CD4-positive, alpha-beta T cell treated with Interleukin-15 for 1 hour (primary cell): ENCODE measurements around the gene HOXA1.

ENCODE experiments used
- DNase-seq: peaks from one replicate; pipeline ENCODE4 v3.0.0-alpha.2; 2020

HOXA1 gene

GRCh38 chr7:27131390-27131819 is 35.6 kb upstream of the HOXA1 start:
- no peak for DNase-seq

- DNase-seq: peak; percentile 87
Observed at GRCh38 chr7:27130540-27131389, 35.0 kb upstream of the HOXA1 start, which contains the start of gene HOXA4. HOXA4 (minus strand) TSS chr7:27130757; CDS start chr7:27130733, 24 bp downstream.

DNA sequence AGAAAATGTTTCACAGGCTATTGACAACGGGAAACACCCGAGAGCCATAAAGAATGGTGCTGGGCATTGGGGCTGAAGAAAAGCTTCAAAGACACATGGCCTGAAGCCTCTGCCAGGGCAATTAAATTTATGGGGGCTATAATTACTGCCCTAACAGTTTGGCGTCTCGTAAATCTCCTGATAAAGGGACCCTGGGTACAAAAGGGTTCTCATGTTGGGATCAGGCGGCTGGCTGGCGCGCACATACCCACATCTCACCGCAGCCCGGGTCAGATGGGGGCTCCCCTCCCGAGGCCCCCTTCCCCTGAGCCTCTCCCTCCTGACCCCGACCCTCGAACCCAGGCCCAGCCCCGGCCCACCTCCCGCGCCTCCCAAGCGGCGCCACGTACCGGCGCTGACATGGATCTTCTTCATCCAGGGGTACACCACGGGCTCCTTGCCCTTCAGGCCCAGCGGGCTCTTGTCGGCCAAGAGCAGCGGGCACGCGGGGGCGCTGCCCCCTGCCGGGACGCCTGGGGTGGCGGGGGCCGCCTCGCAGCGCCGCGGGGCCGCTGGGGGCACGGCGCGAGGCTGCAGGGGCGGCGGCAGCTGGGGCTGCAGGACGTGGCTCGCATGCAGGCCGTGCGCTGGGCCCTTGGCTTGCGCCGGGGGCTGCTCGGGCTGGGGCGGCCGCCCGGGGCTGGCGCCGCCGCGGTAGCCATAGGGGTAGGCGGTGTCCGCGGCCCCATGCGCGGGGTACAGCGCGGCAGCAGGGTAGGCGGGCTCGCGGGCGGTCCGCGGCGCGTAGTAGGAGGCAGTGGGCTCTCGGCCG is 34.1 kb upstream of the HOXA1 start:
- no peak for DNase-seq

DNA sequence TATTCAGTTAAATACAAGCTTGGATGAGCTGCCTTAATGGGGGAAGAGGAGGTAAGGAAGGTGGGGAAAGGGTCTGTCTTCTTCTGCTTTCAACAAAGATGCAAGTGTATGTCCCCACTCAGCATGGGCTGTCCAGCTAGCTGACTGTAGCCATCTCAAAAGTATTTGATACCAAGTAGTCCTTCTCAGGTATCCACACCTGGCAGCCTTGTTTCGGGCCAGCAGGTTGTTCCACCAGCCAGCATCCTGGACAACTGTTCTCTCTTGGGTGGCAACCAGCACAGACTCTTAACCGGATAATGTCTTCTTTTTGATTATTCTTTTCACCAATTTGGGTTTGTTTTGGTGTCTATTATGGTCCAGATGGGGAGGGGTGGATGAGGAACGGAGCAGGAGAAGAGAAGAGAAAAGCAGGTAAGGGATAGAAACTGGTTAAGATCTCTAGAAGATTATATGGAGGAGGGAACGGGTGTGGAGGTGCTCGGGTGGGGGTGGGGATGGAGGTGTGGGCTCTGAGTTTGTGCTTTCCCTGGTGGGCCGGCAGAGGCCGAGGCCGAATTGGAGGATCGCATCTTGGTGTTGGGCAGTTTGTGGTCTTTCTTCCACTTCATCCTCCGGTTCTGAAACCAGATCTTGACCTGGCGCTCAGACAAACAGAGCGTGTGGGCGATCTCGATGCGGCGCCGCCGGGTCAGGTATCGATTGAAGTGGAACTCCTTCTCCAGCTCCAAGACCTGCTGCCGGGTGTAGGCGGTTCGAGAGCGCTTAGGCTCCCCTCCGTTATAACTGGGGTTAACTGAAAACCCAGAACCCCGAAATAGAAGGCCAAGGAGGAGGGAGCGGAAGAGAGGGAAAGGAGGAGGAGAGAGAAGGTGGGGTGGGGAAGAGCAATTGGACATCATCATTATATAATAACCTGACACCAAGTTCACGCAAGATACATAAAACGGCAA is 33.3 kb upstream of the HOXA1 start:
- no peak for DNase-seq

GRCh38 chr7:27128034-27128433 is 32.2 kb upstream of the HOXA1 start:
- DNase-seq: no peak

- no peak for DNase-seq
Observed at GRCh38 chr7:27126596-27127327, 31.0 kb upstream of the HOXA1 start.

GRCh38 chr7:27125986-27126394 is 30.2 kb upstream of the HOXA1 start:
- no peak for DNase-seq

- DNase-seq: no peak
Observed at GRCh38 chr7:27124902-27125689, 29.3 kb upstream of the HOXA1 start.

- no peak for DNase-seq
Observed at GRCh38 chr7:27124096-27124901, 28.5 kb upstream of the HOXA1 start.

DNA sequence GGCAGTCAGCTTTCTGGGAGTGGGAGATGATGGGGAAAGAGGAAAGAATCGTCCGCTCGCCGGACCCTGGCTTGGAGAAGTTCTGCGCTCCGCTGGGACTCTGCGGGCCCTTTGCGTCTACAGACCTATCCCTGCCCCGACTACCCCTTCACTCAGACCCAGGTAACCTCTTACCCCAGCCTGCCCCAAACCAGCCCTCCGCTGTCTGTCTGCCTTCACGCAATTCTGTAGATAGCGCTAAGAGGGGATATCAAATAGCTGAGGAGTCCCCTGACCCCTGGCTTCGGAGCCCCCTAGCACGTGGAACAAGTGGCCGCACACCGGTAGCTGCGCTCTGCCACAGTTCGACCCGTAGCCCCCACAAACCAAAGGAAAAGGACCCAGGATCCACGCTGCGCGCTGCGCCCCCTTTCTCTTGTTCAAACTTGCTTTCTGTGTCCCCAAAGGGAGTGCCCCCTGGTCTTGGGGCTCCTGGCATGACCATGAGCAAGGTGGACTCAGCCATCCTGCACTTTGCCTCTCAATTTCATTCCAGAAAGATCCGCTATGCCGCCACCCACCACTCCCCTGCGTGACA is 27.8 kb upstream of the HOXA1 start:
- DNase-seq: no peak

GRCh38 chr7:27123007-27123476 is 27.2 kb upstream of the HOXA1 start:
- no peak for DNase-seq

DNA sequence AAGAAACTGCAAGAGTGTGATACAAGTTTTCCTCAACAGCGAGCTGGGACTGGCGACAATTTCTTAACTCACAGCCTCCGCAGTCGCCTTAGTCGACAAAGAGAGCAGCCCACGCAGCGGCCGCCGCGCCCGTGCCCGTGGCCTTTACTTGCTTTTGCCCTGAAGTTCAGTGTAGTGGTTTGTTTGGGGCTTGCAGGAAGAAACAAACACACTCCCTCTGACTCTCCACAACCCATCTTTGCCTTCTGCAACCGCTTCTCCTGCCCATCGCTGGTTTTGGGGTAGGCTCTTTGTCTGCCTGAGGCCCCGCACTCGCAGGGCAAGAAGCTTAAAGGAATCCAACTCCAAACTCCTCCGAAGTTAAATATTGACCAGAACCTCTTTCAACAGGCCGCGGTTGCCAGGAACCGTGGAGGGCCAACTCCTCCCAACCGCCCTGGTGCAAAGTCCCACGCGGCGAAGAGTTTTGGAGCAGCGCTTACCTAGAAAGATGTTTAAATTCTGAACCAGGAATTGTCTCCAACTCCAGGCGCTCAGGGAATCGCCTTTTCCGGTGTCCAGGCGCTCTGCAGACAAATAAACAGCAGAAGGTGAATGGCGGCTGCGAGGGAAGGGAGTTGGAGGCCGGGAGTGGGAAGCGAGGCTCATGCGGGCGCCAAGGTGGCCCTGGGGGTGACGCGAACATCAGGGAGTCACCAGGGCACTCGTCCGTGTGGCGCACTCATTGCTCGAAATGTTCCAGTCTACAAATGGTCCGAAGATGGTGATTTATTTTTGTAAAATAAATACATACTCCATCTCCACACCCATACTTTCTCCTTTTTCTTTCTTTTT is 26.5 kb upstream of the HOXA1 start:
- no peak for DNase-seq

GRCh38 chr7:27121684-27122076 is 25.9 kb upstream of the HOXA1 start:
- no peak for DNase-seq

DNA sequence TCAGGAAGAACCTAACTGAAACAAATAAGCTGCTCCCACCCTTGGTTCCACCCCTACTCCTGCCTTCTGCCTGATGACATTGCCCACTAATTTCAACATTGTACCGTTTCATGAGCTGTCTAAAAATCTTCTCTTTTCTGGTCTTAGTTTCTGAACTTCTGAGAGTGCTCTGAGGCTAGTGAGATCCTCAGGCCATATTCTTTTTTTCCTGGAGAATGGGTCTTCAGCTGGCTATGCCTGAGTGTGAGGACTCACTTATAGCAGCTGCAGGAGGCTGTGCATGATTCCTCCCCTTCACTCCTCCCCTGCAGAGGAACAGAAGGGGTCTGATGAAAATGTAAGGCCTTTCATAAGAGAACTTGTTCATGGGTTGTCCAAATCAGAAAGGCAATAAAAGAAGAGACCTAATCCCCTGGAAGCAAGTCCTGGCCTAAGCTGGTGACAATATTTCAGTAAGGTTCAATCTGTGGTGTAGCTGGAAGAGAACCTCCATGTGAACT is 23.7 kb upstream of the HOXA1 start:
- DNase-seq: no peak

DNA sequence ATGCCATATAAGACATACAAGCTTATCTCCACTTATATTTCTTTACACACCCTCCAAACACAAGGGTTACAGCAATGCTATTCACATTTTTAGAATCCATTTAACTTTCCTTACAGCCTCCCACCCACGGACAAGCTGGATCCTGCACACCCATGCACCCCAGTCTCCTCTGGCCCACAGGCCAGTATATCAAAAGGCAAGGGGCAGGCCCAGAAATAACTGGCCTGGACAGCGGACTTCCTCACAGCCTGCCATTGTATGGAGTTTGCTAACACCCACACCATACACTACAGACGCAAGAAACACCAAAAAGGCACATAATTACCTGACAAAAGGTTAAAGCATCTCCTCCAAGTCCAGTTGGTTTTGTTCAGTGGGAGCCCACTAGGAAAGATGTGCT is 22.8 kb upstream of the HOXA1 start:
- DNase-seq: no peak

DNA sequence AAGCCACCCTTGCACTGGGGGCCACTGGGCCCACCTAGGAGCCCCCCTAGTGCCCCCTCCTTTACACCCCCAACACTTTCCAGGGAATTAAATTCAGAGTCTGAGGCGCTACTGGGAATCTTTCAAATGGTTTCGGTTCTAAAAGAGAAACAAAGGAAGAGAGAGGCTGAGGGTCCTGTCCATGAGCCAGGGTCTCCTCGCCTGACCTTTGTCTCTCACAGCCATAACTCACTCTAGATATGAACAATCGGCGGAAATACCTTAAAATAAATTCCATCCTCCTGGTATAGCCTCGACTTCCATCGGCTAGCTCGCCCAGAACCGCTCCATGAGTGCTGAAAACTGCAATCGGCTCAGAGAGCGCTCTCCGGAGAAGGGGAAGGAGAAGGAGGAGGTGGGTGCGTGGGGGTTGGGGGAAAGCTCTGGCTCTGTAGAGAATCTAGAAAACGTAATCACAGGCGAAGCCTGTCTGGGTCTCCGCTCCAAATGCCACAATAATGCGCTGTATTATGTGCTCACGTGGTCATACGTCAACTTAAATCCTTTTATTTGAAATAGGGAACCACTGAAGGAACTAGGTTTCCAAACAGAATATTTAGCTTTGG is 22.2 kb upstream of the HOXA1 start:
- DNase-seq: no peak

- no peak for DNase-seq
Observed at GRCh38 chr7:27116962-27117886, 21.4 kb upstream of the HOXA1 start.
